Activated T-helper 1 cell treated with anti-CD3 and anti-CD28 coated beads, Interleukin-12 subunit alpha, Interleukin-12 subunit beta, Interleukin-2, Interleukin-4 antibody, amounts not matched to agents 30 ng/mL and 10 ng/mL and 1 ng/mL, durations not matched to agents 14 hours and 24 hours and 36 hours (primary cell): ENCODE results near the gene RPL13. TPM values are rescaled to one million over a fixed set of nuclear protein-coding genes. Genes with fewer than 3 reads are reported as not detected.
"Not testable (repeated sequence)": the region's sequence is repeated elsewhere in the genome, so short reads cannot be mapped to it uniquely, and the experiment has no call there.

Source experiments
- DNase-seq: peaks from one replicate; pipeline ENCODE4 v3.0.0; 2021; ENCODE audit warnings: low spot score
- H3K27ac Mint-ChIP-seq: one replicate; pipeline ENCODE4 v1.8.0; 2021; ENCODE audit warnings: mild to moderate bottlenecking, mixed read lengths
- H3K27me3 Mint-ChIP-seq: one replicate; pipeline ENCODE4 v1.8.0; 2022; ENCODE audit warnings: mild to moderate bottlenecking, moderate library complexity, mixed read lengths; ENCODE audit not compliant: insufficient read depth
- H3K36me3 Mint-ChIP-seq: one replicate; pipeline ENCODE4 v1.8.0; 2021; ENCODE audit warnings: low read depth, mixed read lengths
- H3K4me1 Mint-ChIP-seq: one replicate; pipeline ENCODE4 v1.8.0; 2021; ENCODE audit warnings: low read depth, mixed read lengths
- H3K4me3 Mint-ChIP-seq: one replicate; pipeline ENCODE4 v1.8.0; 2021; ENCODE audit warnings: mild to moderate bottlenecking, moderate library complexity, mixed read lengths
- H3K9me3 Mint-ChIP-seq: one replicate; pipeline ENCODE4 v1.8.0; 2021; ENCODE audit warnings: mixed read lengths
- intact Hi-C: fragments of 100-400 bp; cut with micrococcal nuclease; formaldehyde crosslinking; loops from one replicate; pipeline ENCODE4 v1.15.1; 2024
- total RNA-seq: library from RNA; stranded (reverse); gene quantifications from 2 replicates; pipeline ENCODE4 v1.2.3, GENCODE V29; 2022

RPL13 gene
- total RNA-seq, 1 donor from 2014 or later, result 2,133 TPM

- Mint-ChIP-seq H3K36me3 (no peaks in the 10 kb centered on the region), H3K9me3 (no peaks in the 10 kb centered on the region), H3K4me3 (no peak overlapping the region), H3K27me3 (peaks cover 10% of the 10 kb centered on the region), H3K4me1 (no peaks in the 10 kb centered on the region), H3K27ac (no peak overlapping the region)
- intact Hi-C loops, result no loop called here
- no peak for DNase-seq
Observed at GRCh38 chr16:89581045-89581695, 20.7 kb downstream of the RPL13 start.

- no peak for DNase-seq
- Mint-ChIP-seq H3K36me3 (no peaks in the 10 kb centered on the region), H3K4me1 (no peaks in the 10 kb centered on the region), H3K27me3 (peaks cover 7% of the 10 kb centered on the region), H3K4me3 (no peak overlapping the region), H3K27ac (no peak overlapping the region), H3K9me3 (no peaks in the 10 kb centered on the region)
- intact Hi-C loops, result no loop called here
Observed at GRCh38 chr16:89581861-89582563, 21.5 kb downstream of the RPL13 start.

- H3K4me1 Mint-ChIP-seq, result no peaks in the 10 kb centered on the region
- no peak for DNase-seq
- H3K27me3 Mint-ChIP-seq, result peaks cover 4% of the 10 kb centered on the region
- no peak overlapping the region for H3K27ac Mint-ChIP-seq
- H3K9me3 Mint-ChIP-seq, result no peaks in the 10 kb centered on the region
- intact Hi-C loops, result no loop called here
- H3K36me3 Mint-ChIP-seq, result no peaks in the 10 kb centered on the region
- H3K4me3 Mint-ChIP-seq, result no peak overlapping the region
Observed at GRCh38 chr16:89582614-89583196, 22.2 kb downstream of the RPL13 start.

GRCh38 chr16:89583197-89583894 is 22.9 kb downstream of the RPL13 start:
- H3K4me3 Mint-ChIP-seq, result no peak overlapping the region
- H3K9me3 Mint-ChIP-seq, result no peaks in the 10 kb centered on the region
- intact Hi-C loops, result no loop called here
- DNase-seq, result no peak
- no peak overlapping the region for H3K27ac Mint-ChIP-seq
- H3K27me3 Mint-ChIP-seq, result peaks cover under 1% of the 10 kb centered on the region
- H3K36me3 Mint-ChIP-seq, result no peaks in the 10 kb centered on the region
- H3K4me1 Mint-ChIP-seq, result no peaks in the 10 kb centered on the region

GRCh38 chr16:89583895-89584644 is 23.6 kb downstream of the RPL13 start:
- no peaks in the 10 kb centered on the region for H3K9me3 Mint-ChIP-seq
- no peak for DNase-seq
- H3K4me3 Mint-ChIP-seq, result no peak overlapping the region
- intact Hi-C loops, result no loop called here
- no peaks in the 10 kb centered on the region for H3K27me3 Mint-ChIP-seq
- H3K36me3 Mint-ChIP-seq, result no peaks in the 10 kb centered on the region
- H3K4me1 Mint-ChIP-seq, result no peaks in the 10 kb centered on the region
- no peak overlapping the region for H3K27ac Mint-ChIP-seq

GRCh38 chr16:89584768-89585549 is 24.5 kb downstream of the RPL13 start:
- DNase-seq, result no peak
- no peak overlapping the region for H3K4me3 Mint-ChIP-seq
- no peak overlapping the region for H3K27ac Mint-ChIP-seq
- no peaks in the 10 kb centered on the region for H3K27me3 Mint-ChIP-seq
- intact Hi-C loops, result no loop called here
- no peaks in the 10 kb centered on the region for H3K9me3 Mint-ChIP-seq
- H3K4me1 Mint-ChIP-seq, result no peaks in the 10 kb centered on the region
- H3K36me3 Mint-ChIP-seq, result no peaks in the 10 kb centered on the region

- no peak overlapping the region for H3K4me3 Mint-ChIP-seq
- H3K27me3 Mint-ChIP-seq, result no peaks in the 10 kb centered on the region
- no peak overlapping the region for H3K27ac Mint-ChIP-seq
- intact Hi-C loops, result no loop called here
- no peaks in the 10 kb centered on the region for H3K9me3 Mint-ChIP-seq
- no peak for DNase-seq
- no peaks in the 10 kb centered on the region for H3K4me1 Mint-ChIP-seq
- no peaks in the 10 kb centered on the region for H3K36me3 Mint-ChIP-seq
Observed at GRCh38 chr16:89586218-89586617, 25.7 kb downstream of the RPL13 start.

GRCh38 chr16:89586853-89587252 is 26.4 kb downstream of the RPL13 start:
- no peaks in the 10 kb centered on the region for H3K27me3 Mint-ChIP-seq
- H3K4me3 Mint-ChIP-seq, result no peak overlapping the region
- H3K4me1 Mint-ChIP-seq, result no peaks in the 10 kb centered on the region
- no peak overlapping the region for H3K27ac Mint-ChIP-seq
- intact Hi-C loops, result loop anchor here (1.0 kb wide), 1 partner anchor 12 kb away; the partner anchor contains the start of gene CPNE7
- no peak for DNase-seq
- no peaks in the 10 kb centered on the region for H3K9me3 Mint-ChIP-seq
- H3K36me3 Mint-ChIP-seq, result no peaks in the 10 kb centered on the region

- not testable (repeated sequence) for H3K27ac Mint-ChIP-seq, H3K9me3 Mint-ChIP-seq, H3K4me3 Mint-ChIP-seq, DNase-seq, H3K27me3 Mint-ChIP-seq, H3K36me3 Mint-ChIP-seq, H3K4me1 Mint-ChIP-seq
- intact Hi-C loops, result loop anchor here (1.0 kb wide), 1 partner anchor 12 kb away; the partner anchor contains the start of gene CPNE7
Observed at GRCh38 chr16:89587676-89588075, 27.2 kb downstream of the RPL13 start.

- Mint-ChIP-seq H3K27me3 (no peaks in the 10 kb centered on the region), H3K27ac (no peak overlapping the region), H3K4me3 (no peak overlapping the region), H3K36me3 (no peaks in the 10 kb centered on the region), H3K9me3 (no peaks in the 10 kb centered on the region), H3K4me1 (peaks cover 2% of the 10 kb centered on the region)
- DNase-seq, result no peak
- intact Hi-C loops, result no loop called here
Observed at GRCh38 chr16:89588413-89589109, 28.1 kb downstream of the RPL13 start.

GRCh38 chr16:89589241-89589926 is 28.9 kb downstream of the RPL13 start:
- intact Hi-C loops, result no loop called here
- Mint-ChIP-seq H3K27me3 (no peaks in the 10 kb centered on the region), H3K4me1 (peaks cover 7% of the 10 kb centered on the region), H3K9me3 (no peaks in the 10 kb centered on the region), H3K4me3 (no peak overlapping the region), H3K27ac (no peak overlapping the region), H3K36me3 (no peaks in the 10 kb centered on the region)
- no peak for DNase-seq
